GM18868 (cell line): ENCODE results near the gene LRIT2.
"Not testable (repeated sequence)": the region's sequence is repeated elsewhere in the genome, so short reads cannot be mapped to it uniquely, and the experiment has no call there.

Experiments used
- ATAC-seq: cut with Tn5 transposase; IDR thresholded peaks from one replicate; pipeline ENCODE4 v1.9.1; 2021; ENCODE audit warnings: mild to moderate bottlenecking, moderate library complexity; ENCODE audit not compliant: unreplicated experiment

Gene LRIT2

DNA sequence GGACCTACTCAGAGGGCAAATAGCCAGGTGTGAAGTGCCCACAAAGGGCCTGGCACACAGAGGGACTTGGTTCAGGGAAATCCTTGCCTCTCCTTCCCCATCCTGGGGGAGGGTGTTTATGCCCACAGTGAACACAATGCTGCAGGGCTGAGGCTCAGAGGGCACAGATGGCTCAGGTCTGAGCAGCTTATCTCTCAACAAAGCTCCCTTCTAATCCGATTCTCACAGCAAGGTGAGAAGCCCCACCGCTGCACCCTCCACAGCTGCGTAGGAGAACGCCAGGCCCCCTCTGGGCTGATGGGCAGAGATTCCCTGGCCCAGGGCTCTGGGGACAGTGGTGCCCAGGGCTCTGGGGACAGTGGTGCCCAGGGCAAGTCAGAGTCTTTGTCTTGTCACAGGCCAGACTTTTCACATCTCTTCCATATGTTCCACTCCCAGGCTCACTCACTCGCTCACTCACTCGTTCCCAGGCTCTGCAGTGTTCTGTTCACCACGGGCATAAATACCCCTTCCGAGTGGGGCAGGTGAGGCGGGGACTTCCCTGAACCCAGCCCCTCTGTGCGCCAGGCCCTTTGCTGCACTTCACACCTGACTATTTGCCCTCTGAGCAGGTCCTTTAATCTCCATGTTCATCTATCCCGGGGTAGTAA lies 39.7 kb downstream of the LRIT2 start:
- no peak for ATAC-seq

DNA sequence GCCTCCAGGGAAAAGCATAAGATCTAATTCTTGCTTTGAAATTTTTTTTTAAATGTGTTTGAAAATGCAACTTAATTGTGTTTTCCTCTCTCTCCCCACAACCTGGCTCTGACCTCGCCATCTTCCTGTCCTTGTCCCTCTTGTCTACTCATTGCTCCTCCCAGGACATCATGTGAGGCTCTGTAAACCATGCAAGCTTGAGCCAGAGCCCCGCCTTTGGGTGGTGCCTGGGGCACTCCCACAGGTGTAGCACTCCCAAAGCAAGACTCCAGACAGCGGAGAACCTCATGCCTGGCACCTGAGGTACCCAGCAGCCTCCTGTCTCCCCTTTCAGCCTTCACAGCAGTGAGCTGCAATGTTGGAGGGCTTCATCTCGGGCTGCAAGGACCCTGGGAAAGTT lies 40.8 kb downstream of the LRIT2 start:
- peak; percentile 42 for ATAC-seq

DNA sequence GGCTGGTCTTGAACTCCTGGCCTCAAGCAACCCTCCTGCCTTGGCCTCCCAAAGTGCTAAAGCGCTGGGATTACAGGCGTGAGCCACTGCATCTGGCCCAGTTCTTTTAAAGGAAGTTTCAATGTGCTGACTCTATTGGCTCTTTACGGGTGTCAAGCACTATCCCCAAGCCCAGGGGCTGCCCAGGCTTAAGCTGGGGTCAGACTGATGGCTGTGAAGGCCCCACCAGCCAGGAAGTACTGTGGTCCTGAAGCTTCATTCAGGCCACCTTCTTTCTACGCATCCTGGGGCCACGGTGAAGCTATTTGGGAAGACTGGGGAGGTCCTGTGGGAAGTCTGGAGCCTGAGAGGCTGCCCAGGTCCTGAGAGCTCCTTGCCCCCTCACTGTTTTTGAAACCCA lies 43.7 kb downstream of the LRIT2 start:
- ATAC-seq = no peak

DNA sequence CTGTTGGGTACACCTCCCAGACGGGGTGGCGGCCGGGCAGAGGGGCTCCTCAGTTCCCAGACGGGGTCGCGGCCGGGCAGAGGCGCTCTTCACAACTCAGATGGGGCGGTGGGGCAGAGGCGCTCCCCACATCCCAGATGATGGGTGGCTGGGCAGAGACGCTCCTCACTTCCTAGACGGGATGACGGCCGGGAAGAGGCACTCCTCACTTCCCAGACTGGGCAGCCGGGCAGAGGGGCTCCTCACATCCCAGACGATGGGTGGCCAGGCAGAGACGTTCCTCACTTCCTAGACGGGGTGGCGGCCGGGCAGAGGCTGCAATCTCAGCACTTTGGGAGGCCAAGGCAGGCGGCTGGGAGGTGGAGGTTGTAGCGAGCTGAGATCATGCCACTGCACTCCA lies 45.0 kb downstream of the LRIT2 start:
- not testable (repeated sequence) for ATAC-seq

DNA sequence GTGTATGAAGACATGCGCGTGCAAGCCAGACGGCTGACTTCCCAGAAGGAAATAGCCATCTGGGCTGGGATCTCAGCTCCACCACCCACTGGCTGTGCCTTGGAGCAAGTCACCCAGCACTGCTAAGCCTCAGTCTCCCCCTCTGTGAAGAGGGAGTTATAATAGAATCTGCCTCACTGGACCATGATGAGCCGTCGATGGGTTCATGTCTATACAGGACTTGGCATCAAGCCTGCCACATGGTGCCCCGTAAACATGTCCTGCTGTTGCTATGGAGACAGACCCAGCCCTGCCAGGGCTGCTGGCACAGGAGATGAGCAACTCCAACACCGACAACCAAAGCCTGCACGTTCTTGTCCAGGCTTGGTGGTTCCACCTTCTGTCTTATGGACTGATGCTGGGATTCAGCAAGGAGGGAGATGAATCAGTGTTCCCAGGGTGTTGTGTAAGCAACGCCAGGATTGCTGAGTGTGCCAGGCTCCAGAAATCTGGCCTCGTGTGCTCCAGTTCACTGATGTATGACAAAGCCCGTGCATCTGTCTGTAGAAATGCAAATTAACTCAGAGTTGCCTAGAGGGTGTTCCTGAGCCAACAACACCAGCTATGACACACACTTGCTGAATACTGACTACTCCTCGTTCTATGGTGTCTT lies 46.2 kb downstream of the LRIT2 start:
- ATAC-seq = peak; percentile 85

DNA sequence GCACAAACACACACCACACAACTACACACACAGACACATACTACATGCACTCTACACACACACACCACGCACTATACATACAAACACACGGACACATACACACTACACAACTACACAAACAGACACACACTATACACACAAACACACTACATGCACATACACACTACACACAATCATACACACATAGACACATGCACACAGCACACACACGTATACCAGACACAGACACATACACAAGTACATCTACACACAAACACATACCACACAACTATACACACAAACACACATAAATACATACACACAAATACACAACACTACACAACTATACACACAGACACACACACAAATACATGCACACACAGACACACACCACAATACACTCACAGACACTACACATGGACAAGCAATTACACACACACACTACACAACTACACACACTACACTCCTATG lies 47.2 kb downstream of the LRIT2 start:
- no peak for ATAC-seq

DNA sequence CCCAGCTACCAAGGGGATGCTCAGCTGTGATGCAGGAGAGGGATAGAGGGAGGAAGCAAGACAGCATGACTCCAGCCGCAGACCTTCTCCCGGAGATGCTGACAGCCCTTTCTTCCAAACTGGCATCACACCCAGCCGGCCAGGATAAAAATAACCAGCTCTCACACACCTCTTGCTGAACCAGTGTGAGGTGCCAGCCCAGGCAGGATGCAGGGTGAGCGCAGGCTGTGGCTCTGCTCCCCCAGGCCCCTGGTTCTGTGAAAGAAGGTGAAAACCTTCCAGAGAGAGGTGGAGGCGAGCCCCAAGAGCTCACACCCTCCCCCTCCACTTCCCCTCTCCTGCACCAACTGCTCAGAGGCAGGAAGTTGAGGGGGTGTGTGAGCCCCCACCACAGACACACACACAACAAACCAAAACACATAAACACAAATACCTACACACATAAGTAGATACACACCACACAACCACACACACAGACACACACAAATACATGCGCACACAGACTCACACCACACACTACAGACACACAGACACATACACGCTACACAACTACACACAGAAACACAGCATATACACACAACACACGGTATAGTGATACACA lies 47.7 kb downstream of the LRIT2 start:
- ATAC-seq = peak; percentile 42

DNA sequence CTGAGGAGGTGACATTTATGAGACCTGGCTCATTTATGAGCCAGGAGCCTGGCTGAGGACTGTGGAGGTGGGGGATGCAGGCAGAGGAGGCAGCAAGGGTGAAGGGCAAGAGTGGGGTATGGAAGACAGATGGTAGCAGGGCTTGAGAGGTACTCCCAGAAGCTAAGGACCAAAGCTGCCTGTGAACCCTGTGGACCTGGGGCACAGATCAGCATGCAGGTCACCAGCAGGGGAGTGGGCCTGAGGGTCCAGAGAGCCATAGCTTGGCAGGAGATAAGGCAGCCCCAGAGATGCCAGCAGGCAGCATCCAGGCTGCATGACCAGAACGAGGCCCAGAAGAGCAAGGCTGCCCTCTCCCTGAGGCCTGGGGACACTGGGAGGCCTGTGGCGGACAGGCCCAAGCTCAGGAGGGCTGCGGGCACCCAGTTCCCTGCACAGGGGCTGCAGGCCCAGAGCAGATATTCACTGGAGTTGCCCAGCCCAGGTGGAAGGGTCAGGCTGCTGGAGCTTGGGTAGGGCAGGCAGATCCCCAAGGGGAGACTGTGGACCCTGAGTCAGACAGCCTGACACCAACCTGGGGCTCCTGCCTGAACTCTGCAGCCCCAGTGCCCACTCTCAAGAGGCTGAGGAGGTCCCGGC lies 48.4 kb downstream of the LRIT2 start:
- no peak for ATAC-seq

DNA sequence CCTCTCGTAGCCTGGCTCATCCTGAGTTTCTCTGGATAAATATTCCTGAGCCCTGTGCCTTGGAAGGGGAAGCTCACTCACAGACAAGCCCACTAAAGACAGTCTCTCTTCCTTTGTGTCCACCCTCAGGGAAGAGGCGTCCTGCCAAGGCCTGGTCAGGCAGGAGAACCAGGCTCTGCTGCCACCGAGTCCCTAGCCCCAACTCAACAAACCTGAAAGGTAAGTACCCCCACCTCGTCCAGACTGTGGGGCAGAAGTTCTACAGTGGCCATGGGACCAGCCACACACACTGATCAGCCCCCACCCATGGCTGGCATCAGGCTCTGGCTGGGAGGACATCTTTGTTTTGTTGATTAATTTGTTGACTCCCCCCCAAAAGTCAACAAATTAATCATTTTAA lies 49.0 kb downstream of the LRIT2 start:
- no peak for ATAC-seq

DNA sequence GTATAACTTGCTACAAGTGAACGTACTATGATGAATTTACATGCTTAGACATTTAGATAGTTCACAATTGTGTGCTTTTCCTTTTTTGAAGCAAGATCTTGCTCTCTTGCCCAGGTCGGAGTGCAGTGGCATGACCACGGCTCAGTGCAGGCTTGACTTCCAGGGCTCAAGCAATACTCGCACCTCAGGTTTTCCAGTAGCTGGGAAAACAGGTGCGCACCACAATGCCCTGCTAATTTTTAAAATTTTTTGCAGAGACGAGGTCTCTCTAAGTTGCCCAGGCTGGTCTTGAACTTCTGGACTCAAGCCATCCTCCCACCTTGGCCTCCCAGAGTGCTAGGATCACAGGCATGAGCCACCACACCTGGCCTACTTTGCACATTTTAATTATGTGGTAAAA lies 49.9 kb downstream of the LRIT2 start:
- no peak for ATAC-seq

DNA sequence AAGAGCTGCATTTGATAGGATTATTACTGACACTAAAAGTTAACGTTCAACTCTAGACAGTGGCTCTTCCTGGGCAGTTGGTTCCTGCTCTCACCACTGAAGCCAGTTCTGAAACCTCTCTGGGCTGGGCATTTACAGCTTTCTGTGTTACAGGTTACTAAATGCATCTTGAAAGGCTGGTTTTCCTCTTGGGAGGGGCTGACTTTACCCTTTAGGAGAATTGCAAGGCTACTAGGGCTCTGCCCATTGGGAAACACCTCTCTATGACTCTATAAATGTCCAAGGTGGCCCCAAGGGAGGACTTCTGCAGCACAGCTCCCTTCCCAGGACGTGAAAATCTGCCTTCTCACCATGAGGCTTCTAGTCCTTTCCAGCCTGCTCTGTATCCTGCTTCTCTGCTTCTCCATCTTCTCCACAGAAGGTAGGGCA lies 51.8 kb downstream of the LRIT2 start, which contains the start of gene GPR15LG:
Gene GPR15LG (plus strand): TSS at position 301 of the 429 bp plus-strand sequence. CDS start 51 bp downstream, at position 352.
- no peak for ATAC-seq

DNA sequence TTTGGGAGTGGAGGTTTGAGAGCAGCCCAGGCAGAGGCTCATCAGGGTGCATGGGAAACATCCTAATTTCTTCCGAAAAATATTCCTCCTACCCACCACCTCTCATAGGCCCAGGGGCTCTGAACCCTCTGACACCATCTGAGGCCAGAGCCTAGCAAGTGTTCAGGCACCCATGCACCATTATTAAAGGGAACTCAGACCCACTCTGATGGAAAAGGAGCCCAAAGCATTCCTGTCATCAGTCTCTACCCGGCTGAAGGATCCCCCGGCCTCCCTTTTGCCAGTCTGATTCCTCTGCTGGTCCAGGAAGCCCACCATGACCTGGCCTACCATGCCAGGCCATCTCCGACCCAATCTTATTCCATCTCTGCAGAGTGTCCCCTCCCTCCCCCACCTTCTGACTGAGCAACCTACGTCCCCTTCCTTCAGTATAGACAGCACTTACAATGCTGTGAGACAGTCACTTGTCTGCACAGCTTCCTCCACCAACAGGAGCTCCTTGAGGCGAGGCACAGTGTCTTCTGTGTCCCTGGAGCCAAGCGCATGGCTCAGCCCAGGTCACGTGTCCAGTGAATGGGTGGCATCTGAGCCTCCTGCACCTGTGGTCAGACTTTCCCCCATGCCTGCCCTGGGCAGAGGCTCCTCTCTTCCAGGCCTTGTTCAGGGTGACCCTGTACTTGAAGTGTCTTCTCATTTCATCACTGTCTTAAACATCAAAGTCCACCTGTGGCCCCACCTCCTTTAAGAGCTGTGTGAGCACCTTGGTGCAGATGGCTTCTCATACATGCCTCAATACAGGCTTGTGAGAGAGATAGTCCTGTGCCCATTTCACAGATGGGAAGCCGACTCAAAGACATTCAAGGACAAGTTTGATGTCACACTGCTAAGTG lies 52.6 kb downstream of the LRIT2 start:
- ATAC-seq = peak; percentile 61

DNA sequence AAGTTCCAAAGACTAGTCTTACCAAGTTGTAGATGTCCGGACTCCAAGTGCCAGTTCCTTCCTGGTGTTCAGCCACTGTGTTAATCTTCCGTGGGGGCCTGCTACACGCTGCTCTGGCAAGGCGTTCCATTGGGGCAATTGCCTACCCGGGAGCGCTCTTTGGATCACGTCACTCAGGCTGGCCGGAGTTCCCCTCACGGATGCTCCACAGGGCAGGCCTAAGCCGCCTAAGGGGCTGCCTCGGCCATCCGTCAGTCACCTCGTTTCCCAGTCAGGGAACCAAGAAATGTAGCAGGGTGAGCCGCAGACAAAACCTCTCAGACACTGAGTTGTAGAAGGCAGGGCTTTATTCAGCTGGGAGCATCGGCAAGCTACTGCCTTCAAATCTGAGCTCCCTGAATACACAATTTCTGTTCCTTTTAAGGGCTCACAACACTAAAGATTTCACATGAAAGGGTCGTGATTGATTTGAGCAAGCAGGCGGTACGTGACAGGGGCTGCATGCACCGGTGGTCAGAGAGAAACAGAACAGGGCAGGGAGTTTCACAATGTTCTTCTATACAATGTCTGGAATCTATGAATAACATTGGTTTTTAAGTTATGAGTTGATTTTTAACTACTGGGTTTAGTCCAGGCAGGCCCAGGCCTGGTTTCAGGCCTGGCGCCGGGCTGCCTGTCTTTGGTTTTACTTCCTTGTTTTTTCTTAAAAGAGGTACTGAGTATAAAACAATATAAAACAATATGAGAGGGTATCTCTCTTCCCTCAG lies 53.5 kb downstream of the LRIT2 start:
- peak; percentile 56 for ATAC-seq

DNA sequence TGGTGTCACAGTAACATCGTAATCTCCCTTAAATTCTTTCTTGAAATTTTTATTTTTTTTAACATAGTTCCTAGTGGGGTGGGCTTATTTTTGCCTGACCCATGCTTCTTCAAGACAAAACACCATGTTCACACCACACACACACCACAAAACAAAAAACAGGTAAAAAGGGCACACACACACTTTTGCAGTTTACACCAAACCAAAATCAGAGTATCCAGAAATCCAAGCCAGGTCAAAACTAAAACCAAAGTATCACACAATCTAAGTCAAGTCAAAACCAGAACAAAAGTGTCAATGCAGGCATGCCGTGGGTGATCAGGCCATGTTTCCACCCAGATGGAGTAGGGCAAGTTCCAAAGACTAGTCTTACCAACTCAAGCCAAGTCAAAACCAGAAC lies 54.1 kb downstream of the LRIT2 start:
- ATAC-seq = not testable (repeated sequence)
